Chondrocyte (in vitro differentiated cells): Measurements from ENCODE around the gene DEPDC1B. TPM values are rescaled to one million over a fixed set of nuclear protein-coding genes. Genes with fewer than 3 reads are reported as not detected.

Source experiments
- DNase-seq: peaks from one replicate; pipeline ENCODE4 v3.0.0; 2021; ENCODE audit warnings: mixed read lengths, low spot score
- H3K27ac Mint-ChIP-seq: one replicate; pipeline ENCODE4 v1.8.0; 2021; ENCODE audit warnings: mild to moderate bottlenecking, moderate library complexity, mixed read lengths; ENCODE audit not compliant: unreplicated experiment
- H3K27me3 Mint-ChIP-seq: 2 replicates; pipeline ENCODE4 v1.8.0; 2021; ENCODE audit warnings: low read depth, mixed read lengths
- H3K36me3 Mint-ChIP-seq: 2 replicates; pipeline ENCODE4 v1.8.0; 2021; ENCODE audit warnings: low read depth, mixed read lengths
- H3K4me1 Mint-ChIP-seq: 2 replicates; pipeline ENCODE4 v1.8.0; 2021; ENCODE audit warnings: low read depth, mild to moderate bottlenecking, mixed read lengths
- H3K4me3 Mint-ChIP-seq: one replicate; pipeline ENCODE4 v1.8.0; 2021; ENCODE audit warnings: mild to moderate bottlenecking, moderate library complexity, mixed read lengths; ENCODE audit not compliant: unreplicated experiment
- H3K9me3 Mint-ChIP-seq: 2 replicates; pipeline ENCODE4 v1.8.0; 2021; ENCODE audit warnings: low read depth, mixed read lengths
- total RNA-seq: library from RNA; stranded (reverse); gene quantifications from 3 replicates; pipeline ENCODE4 v1.2.1, GENCODE V29; 2021
- TF ChIP-seq, protein P1 (sequence below): fragments of 200-600 bp; sonication (generic); IDR thresholded peaks from 2 replicates; pipeline ENCODE4 v1.5.0; 2021; ENCODE audit warnings: antibody characterized with exemption, mild to moderate bottlenecking, moderate library complexity

The DEPDC1B gene
- total RNA-seq, 1 donor from 2014 or later, result 1.2 TPM

DNA sequence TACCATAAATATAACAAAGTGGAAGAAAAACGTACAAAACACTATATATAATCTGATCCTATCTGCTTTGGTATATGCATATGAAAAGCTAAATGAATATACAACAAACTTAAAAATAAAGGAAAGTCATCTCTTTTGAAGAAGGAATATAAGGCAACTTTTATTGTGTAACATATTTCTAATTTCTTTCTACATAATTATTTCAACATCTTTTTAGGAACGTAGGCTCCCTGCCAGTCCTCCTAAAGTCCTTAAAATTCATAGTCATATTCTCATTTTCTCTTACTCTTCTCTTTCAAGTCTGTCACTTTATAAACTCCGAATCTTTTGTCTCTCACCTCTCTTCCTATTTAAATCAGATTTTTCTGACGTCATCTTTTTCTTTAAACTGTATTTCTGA is 9.6 kb downstream of the DEPDC1B start:
- no peak overlapping the region for H3K4me3 Mint-ChIP-seq
- DNase-seq, result no peak
- TF ChIP-seq, protein P1, sequence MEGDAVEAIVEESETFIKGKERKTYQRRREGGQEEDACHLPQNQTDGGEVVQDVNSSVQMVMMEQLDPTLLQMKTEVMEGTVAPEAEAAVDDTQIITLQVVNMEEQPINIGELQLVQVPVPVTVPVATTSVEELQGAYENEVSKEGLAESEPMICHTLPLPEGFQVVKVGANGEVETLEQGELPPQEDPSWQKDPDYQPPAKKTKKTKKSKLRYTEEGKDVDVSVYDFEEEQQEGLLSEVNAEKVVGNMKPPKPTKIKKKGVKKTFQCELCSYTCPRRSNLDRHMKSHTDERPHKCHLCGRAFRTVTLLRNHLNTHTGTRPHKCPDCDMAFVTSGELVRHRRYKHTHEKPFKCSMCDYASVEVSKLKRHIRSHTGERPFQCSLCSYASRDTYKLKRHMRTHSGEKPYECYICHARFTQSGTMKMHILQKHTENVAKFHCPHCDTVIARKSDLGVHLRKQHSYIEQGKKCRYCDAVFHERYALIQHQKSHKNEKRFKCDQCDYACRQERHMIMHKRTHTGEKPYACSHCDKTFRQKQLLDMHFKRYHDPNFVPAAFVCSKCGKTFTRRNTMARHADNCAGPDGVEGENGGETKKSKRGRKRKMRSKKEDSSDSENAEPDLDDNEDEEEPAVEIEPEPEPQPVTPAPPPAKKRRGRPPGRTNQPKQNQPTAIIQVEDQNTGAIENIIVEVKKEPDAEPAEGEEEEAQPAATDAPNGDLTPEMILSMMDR, result no peak
- H3K4me1 Mint-ChIP-seq, result no peaks in the 10 kb centered on the region
- H3K36me3 Mint-ChIP-seq, result no peaks in the 10 kb centered on the region
- H3K9me3 Mint-ChIP-seq, result no peaks in the 10 kb centered on the region
- H3K27me3 Mint-ChIP-seq, result no peaks in the 10 kb centered on the region
- H3K27ac Mint-ChIP-seq, result no peak overlapping the region

- Mint-ChIP-seq H3K27me3 (no peaks in the 10 kb centered on the region), H3K36me3 (no peaks in the 10 kb centered on the region), H3K9me3 (no peaks in the 10 kb centered on the region), H3K4me1 (no peaks in the 10 kb centered on the region), H3K27ac (no peak overlapping the region), H3K4me3 (no peak overlapping the region)
- TF ChIP-seq, protein P1, result no peak
- no peak for DNase-seq
Measured at GRCh38 chr5:60688980-60689379, 11.0 kb downstream of the DEPDC1B start.

DNA sequence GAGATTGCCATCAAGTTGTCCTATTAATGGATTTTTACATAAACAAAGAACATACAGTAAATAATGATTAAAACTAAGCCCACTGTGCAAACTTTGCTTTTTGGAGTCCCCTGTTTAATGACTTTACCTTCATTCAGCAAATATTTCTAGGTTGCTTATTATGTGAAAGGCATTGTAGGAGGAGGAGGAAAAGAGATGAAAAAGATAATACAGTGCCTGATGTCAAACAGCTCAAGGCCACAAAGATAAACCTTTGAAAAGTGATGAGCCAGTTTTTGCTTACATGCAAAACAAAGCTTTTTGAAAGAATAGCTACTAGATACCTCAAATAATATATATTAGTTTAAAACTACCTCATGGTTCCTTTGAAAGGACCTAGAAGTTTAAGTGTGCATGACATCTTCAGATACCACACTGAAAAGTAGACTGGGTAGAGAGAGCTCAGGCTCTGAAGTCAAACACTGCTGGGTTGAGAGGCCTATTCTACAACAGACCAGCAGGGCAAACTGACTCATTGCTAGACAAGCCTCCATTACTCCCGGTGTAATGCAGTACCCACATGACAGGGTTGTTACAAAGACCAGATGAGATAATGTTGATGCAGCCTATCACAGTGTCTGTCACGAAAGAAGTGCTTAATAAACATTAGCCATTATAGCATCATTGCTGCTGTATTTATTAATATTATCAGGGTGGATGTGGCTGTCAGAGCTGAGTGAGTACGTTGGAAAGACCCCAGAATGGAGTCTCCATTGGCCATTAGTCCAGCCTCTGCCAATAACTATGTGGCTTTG is 11.8 kb downstream of the DEPDC1B start:
- H3K9me3 Mint-ChIP-seq, result no peaks in the 10 kb centered on the region
- H3K4me3 Mint-ChIP-seq, result no peak overlapping the region
- no peak overlapping the region for H3K27ac Mint-ChIP-seq
- H3K27me3 Mint-ChIP-seq, result no peaks in the 10 kb centered on the region
- H3K4me1 Mint-ChIP-seq, result no peaks in the 10 kb centered on the region
- H3K36me3 Mint-ChIP-seq, result no peaks in the 10 kb centered on the region
- no peak for DNase-seq
- TF ChIP-seq, protein P1, result peak; percentile 47

DNA sequence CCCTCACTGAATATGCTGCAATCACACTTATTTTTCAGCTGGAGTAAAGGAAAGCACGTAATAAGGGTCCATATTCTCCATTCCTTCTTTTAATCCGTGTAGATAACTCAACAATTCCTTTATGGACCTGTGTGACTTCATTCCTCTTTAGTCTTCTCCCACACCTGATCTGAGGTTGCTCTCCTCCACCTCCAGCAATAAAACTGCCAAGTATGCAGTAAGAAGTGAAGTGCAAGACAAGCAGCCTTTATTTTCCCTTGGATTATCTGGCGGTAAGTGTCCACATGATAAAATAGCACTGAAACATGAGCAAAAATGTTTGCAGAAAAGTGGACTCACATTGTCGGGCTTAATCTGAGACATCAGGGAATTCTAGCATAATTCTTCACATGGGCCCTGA is 13.8 kb downstream of the DEPDC1B start:
- Mint-ChIP-seq H3K27ac (no peak overlapping the region), H3K27me3 (no peaks in the 10 kb centered on the region), H3K4me1 (no peaks in the 10 kb centered on the region), H3K4me3 (no peak overlapping the region), H3K9me3 (no peaks in the 10 kb centered on the region), H3K36me3 (no peaks in the 10 kb centered on the region)
- DNase-seq, result no peak
- TF ChIP-seq, protein P1, result no peak

DNA sequence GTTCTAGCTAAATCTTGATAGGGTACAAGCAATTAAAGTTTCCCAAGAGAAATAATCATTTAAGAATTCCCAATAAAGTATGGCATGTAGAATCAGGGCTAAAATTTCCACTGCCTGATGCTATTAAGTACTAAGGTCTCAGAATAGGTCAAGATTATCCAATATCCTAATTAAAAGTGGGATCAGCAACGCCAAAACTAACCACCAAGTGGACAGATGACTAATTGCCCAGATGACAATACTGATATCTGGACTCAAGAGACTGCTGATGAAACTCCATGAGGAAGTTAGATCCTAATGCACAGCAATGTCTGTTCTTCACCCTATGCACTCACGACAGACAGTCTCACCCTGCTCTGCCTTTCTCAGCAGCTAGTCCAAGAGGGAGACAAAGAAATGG is 14.3 kb downstream of the DEPDC1B start:
- Mint-ChIP-seq H3K36me3 (no peaks in the 10 kb centered on the region), H3K9me3 (no peaks in the 10 kb centered on the region), H3K27ac (no peak overlapping the region), H3K27me3 (no peaks in the 10 kb centered on the region), H3K4me1 (no peaks in the 10 kb centered on the region), H3K4me3 (no peak overlapping the region)
- no peak for DNase-seq
- TF ChIP-seq, protein P1, result no peak
